ENCODE data around the gene AMFR.

The AMFR gene

GRCh38 chr16:56338566-56339318, 86.6 kb downstream of the AMFR start:
- no peak overlapping the region for H3K27ac ChIP-seq (ENCODE audit: low read length, poor library complexity, severe bottlenecking)
- H3K18ac ChIP-seq (ENCODE audit: low read depth in 1 of 2, low read length in 2 of 2) = no peak overlapping the region
- no peak overlapping the region for H2BK15ac ChIP-seq (ENCODE audit: low read depth, poor library complexity, severe bottlenecking)
- H3K9ac ChIP-seq (ENCODE audit: low read length) = no peak overlapping the region
- no peak overlapping the region for H2AK5ac ChIP-seq (ENCODE audit: low read length, severe bottlenecking)
- no peak overlapping the region for H3K4ac ChIP-seq (ENCODE audit: low read depth in 1 of 2, low read length in 2 of 2)
- no peaks in the 10 kb centered on the region for H3K27me3 ChIP-seq (ENCODE audit: control insufficient read depth in 1 of 2, insufficient read depth in 1 of 2, low read length in 2 of 2)
- no peak overlapping the region for H4K91ac ChIP-seq (ENCODE audit: low read length)
- H2AFZ ChIP-seq (ENCODE audit: low read depth, low read length) = no peak overlapping the region
- H3K23ac ChIP-seq (ENCODE audit: low read length in 2 of 2) = no peak overlapping the region
- no peaks in the 10 kb centered on the region for H3K36me3 ChIP-seq (ENCODE audit: control insufficient read depth in 1 of 2, insufficient read depth in 2 of 2, low read depth in 1 of 2, low read length in 2 of 2)
- H3K4me2 ChIP-seq (ENCODE audit: low read length, poor library complexity, severe bottlenecking) = no peak overlapping the region
- H3K79me1 ChIP-seq (replicated peaks; ENCODE audit: low read length, poor library complexity, severe bottlenecking) = no peaks in the 10 kb centered on the region
- H3K4me1 ChIP-seq (ENCODE audit: control insufficient read depth, insufficient read depth, low read depth, low read length) = peaks cover 9% of the 10 kb centered on the region
- H2BK12ac ChIP-seq (ENCODE audit: low read length in 2 of 2) = no peak overlapping the region
- no peak overlapping the region for H3K14ac ChIP-seq (ENCODE audit: low read length in 2 of 2)
- H4K8ac ChIP-seq (ENCODE audit: low read length) = no peak overlapping the region
- WGBS = 92% methylated on average over 17 of the region's 17 CpGs
- H2BK5ac ChIP-seq (ENCODE audit: low read depth, low read length, poor library complexity, severe bottlenecking) = no peak overlapping the region
- H3K4me3 ChIP-seq (ENCODE audit: insufficient read depth in 1 of 2, low read depth in 1 of 2, low read length in 2 of 2) = no peak overlapping the region
- DNase-seq = no peak
- no peaks in the 10 kb centered on the region for H3K9me3 ChIP-seq (ENCODE audit: control insufficient read depth, low read length)
- H2BK120ac ChIP-seq (ENCODE audit: low read depth, low read length) = no peak overlapping the region

- no peak overlapping the region for H3K4me3 ChIP-seq (ENCODE audit: insufficient read depth in 1 of 2, low read depth in 1 of 2, low read length in 2 of 2)
- no peaks in the 10 kb centered on the region for H3K79me1 ChIP-seq (replicated peaks; ENCODE audit: low read length, poor library complexity, severe bottlenecking)
- H3K27ac ChIP-seq (ENCODE audit: low read length, poor library complexity, severe bottlenecking) = no peak overlapping the region
These were observed 87.5 kb downstream of the AMFR start for GRCh38 chr16:56337858-56338325.

DNA sequence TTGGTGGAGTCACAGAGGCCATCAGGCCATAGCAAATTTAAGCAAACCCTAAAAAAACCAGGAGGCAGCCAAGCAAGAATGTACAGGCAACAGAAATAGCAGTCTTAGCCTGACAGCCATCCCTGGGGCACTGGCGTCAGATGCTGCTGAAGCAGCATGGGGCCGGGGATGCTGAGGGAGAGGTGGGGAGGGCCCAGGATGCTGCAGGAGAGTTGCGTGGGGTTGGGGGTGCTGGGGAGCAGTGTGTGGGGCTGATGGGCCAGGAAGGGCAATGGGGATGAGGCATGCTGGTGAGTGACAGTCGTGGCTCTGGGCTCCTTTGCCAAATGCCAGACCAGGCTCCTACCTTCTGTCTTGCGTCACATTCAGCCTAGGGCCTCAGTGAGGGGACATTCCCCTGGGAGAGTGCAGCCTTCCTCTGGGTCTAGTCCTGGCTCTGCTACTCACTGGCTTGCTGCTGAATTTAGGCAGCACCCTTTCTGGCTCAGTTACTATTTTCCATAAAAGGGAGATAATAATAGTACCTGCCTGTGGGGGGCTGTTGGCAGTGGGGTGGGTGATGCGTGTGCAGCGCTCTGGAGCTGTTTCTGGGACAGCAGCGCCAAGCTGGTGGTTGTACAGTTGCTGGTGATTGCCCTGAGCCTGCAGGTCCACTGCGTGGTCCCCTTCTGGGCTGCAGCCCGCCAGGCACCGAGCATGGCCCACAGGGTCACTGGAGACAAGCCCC, 88.1 kb downstream of the AMFR start:
- Histone ChIP-seq H2BK120ac (ENCODE audit: low read depth, low read length) (no peak overlapping the region), H4K91ac (ENCODE audit: low read length) (no peak overlapping the region), H4K8ac (ENCODE audit: low read length) (no peak overlapping the region), H3K27ac (ENCODE audit: low read length, poor library complexity, severe bottlenecking) (no peak overlapping the region), H3K4me1 (ENCODE audit: control insufficient read depth, insufficient read depth, low read depth, low read length) (peaks cover 16% of the 10 kb centered on the region), H3K23ac (ENCODE audit: low read length in 2 of 2) (no peak overlapping the region), H3K18ac (ENCODE audit: low read depth in 1 of 2, low read length in 2 of 2) (no peak overlapping the region), H2BK15ac (ENCODE audit: low read depth, poor library complexity, severe bottlenecking) (no peak overlapping the region), H3K4me2 (ENCODE audit: low read length, poor library complexity, severe bottlenecking) (no peak overlapping the region), H2AFZ (ENCODE audit: low read depth, low read length) (no peak overlapping the region), H3K36me3 (ENCODE audit: control insufficient read depth in 1 of 2, insufficient read depth in 2 of 2, low read depth in 1 of 2, low read length in 2 of 2) (no peaks in the 10 kb centered on the region), H2AK5ac (ENCODE audit: low read length, severe bottlenecking) (no peak overlapping the region), H3K14ac (ENCODE audit: low read length in 2 of 2) (no peak overlapping the region), H3K9ac (ENCODE audit: low read length) (no peak overlapping the region), H3K9me3 (ENCODE audit: control insufficient read depth, low read length) (no peaks in the 10 kb centered on the region), H2BK5ac (ENCODE audit: low read depth, low read length, poor library complexity, severe bottlenecking) (no peak overlapping the region), H3K27me3 (ENCODE audit: control insufficient read depth in 1 of 2, insufficient read depth in 1 of 2, low read length in 2 of 2) (no peaks in the 10 kb centered on the region), H2BK12ac (ENCODE audit: low read length in 2 of 2) (no peak overlapping the region), H3K79me1 (replicated peaks; ENCODE audit: low read length, poor library complexity, severe bottlenecking) (no peaks in the 10 kb centered on the region), H3K4ac (ENCODE audit: low read depth in 1 of 2, low read length in 2 of 2) (no peak overlapping the region), H3K4me3 (ENCODE audit: insufficient read depth in 1 of 2, low read depth in 1 of 2, low read length in 2 of 2) (no peak overlapping the region)
- no peak for DNase-seq
- WGBS = 93% methylated on average over 8 of the region's 11 CpGs

More at GRCh38 chr16:56337858-56338325, 87.5 kb downstream of the AMFR start:
- peaks cover 13% of the 10 kb centered on the region for H3K4me1 ChIP-seq (ENCODE audit: control insufficient read depth, insufficient read depth, low read depth, low read length)
- no peak overlapping the region for H2BK5ac ChIP-seq (ENCODE audit: low read depth, low read length, poor library complexity, severe bottlenecking)
- no peaks in the 10 kb centered on the region for H3K36me3 ChIP-seq (ENCODE audit: control insufficient read depth in 1 of 2, insufficient read depth in 2 of 2, low read depth in 1 of 2, low read length in 2 of 2)
- no peak overlapping the region for H4K91ac ChIP-seq (ENCODE audit: low read length)
- H3K23ac ChIP-seq (ENCODE audit: low read length in 2 of 2) = no peak overlapping the region
- H2AFZ ChIP-seq (ENCODE audit: low read depth, low read length) = no peak overlapping the region
- no peak overlapping the region for H2BK12ac ChIP-seq (ENCODE audit: low read length in 2 of 2)
- H3K27me3 ChIP-seq (ENCODE audit: control insufficient read depth in 1 of 2, insufficient read depth in 1 of 2, low read length in 2 of 2) = no peaks in the 10 kb centered on the region
- H3K18ac ChIP-seq (ENCODE audit: low read depth in 1 of 2, low read length in 2 of 2) = no peak overlapping the region
- no peak overlapping the region for H2AK5ac ChIP-seq (ENCODE audit: low read length, severe bottlenecking)
- H3K14ac ChIP-seq (ENCODE audit: low read length in 2 of 2) = no peak overlapping the region
- no peak overlapping the region for H3K4me2 ChIP-seq (ENCODE audit: low read length, poor library complexity, severe bottlenecking)
- WGBS = 84% methylated on average over 7 of the region's 11 CpGs
- H3K4ac ChIP-seq (ENCODE audit: low read depth in 1 of 2, low read length in 2 of 2) = no peak overlapping the region
- H3K9me3 ChIP-seq (ENCODE audit: control insufficient read depth, low read length) = no peaks in the 10 kb centered on the region
- no peak overlapping the region for H3K9ac ChIP-seq (ENCODE audit: low read length)
- H4K8ac ChIP-seq (ENCODE audit: low read length) = no peak overlapping the region
- no peak overlapping the region for H2BK120ac ChIP-seq (ENCODE audit: low read depth, low read length)
- no peak for DNase-seq
- H2BK15ac ChIP-seq (ENCODE audit: low read depth, poor library complexity, severe bottlenecking) = no peak overlapping the region

GRCh38 chr16:56336711-56337110, 88.6 kb downstream of the AMFR start:
- Histone ChIP-seq H3K18ac (ENCODE audit: low read depth in 1 of 2, low read length in 2 of 2) (no peak overlapping the region), H3K27ac (ENCODE audit: low read length, poor library complexity, severe bottlenecking) (no peak overlapping the region), H3K36me3 (ENCODE audit: control insufficient read depth in 1 of 2, insufficient read depth in 2 of 2, low read depth in 1 of 2, low read length in 2 of 2) (no peaks in the 10 kb centered on the region), H3K14ac (ENCODE audit: low read length in 2 of 2) (no peak overlapping the region), H3K9me3 (ENCODE audit: control insufficient read depth, low read length) (no peaks in the 10 kb centered on the region), H3K4ac (ENCODE audit: low read depth in 1 of 2, low read length in 2 of 2) (no peak overlapping the region), H3K79me1 (replicated peaks; ENCODE audit: low read length, poor library complexity, severe bottlenecking) (no peaks in the 10 kb centered on the region), H2BK12ac (ENCODE audit: low read length in 2 of 2) (no peak overlapping the region), H3K4me1 (ENCODE audit: control insufficient read depth, insufficient read depth, low read depth, low read length) (peaks cover 16% of the 10 kb centered on the region), H3K4me2 (ENCODE audit: low read length, poor library complexity, severe bottlenecking) (no peak overlapping the region), H4K8ac (ENCODE audit: low read length) (no peak overlapping the region), H3K9ac (ENCODE audit: low read length) (no peak overlapping the region), H2BK15ac (ENCODE audit: low read depth, poor library complexity, severe bottlenecking) (no peak overlapping the region), H3K27me3 (ENCODE audit: control insufficient read depth in 1 of 2, insufficient read depth in 1 of 2, low read length in 2 of 2) (no peaks in the 10 kb centered on the region), H3K4me3 (ENCODE audit: insufficient read depth in 1 of 2, low read depth in 1 of 2, low read length in 2 of 2) (no peak overlapping the region), H4K91ac (ENCODE audit: low read length) (no peak overlapping the region), H2BK5ac (ENCODE audit: low read depth, low read length, poor library complexity, severe bottlenecking) (no peak overlapping the region), H2BK120ac (ENCODE audit: low read depth, low read length) (no peak overlapping the region), H2AFZ (ENCODE audit: low read depth, low read length) (no peak overlapping the region), H2AK5ac (ENCODE audit: low read length, severe bottlenecking) (no peak overlapping the region), H3K23ac (ENCODE audit: low read length in 2 of 2) (no peak overlapping the region)
- DNase-seq = no peak
- WGBS = 94% methylated on average over 21 of the region's 21 CpGs

Measured in mesenchymal stem cell (in vitro differentiated cells and primary cell).